H1 (cell line): ENCODE data around the gene BICD1. TPM values are rescaled to one million over a fixed set of nuclear protein-coding genes. Genes with fewer than 3 reads are reported as not detected.

Experiments
- ATF2 ChIP-seq: IDR thresholded peaks from 2 replicates; pipeline ENCODE4 v1.6.1; 2012; ENCODE audit warnings: low read length, inconsistent platforms
- POU5F1 ChIP-seq: IDR thresholded peaks from 2 replicates; pipeline ENCODE4 v1.6.1; 2011; ENCODE audit warnings: low read depth, mild to moderate bottlenecking, low read length, moderate library complexity
- SRF ChIP-seq: IDR thresholded peaks from 2 replicates; pipeline ENCODE4 v1.6.1; 2011; ENCODE audit warnings: mild to moderate bottlenecking, low read depth, low read length, moderate library complexity
- TBP ChIP-seq: IDR thresholded peaks from 2 replicates; pipeline ENCODE4 v1.6.1; 2011; ENCODE audit warnings: low read depth, low read length, improper control_type of control experiment
- polyA plus RNA-seq, 7 experiments: library from polyadenylated mRNA; depleted of rRNA in 3 of 7; stranded (reverse) in 5 of 7; unstranded in 2 of 7; fragments of >200 nt in 5 of 7; fragments of 200-250 nt in 2 of 7; gene quantifications; 1 replicate in 5 of 7; 2 replicates in 1 of 7; 4 replicates in 1 of 7; pipeline versions ENCODE4 v1.2.1 to v1.2.3, GENCODE V29; 2011 to 2013; ENCODE audit warnings: missing spikeins in 2 of 7, mixed read lengths in 2 of 7
- total RNA-seq: library from RNA; stranded (reverse); fragmentation: NEBNext Ultra II Directional; extraction: Animal tissue kit (Norgen Biotek cat#: 25700); gene quantifications from 2 replicates; pipeline ENCODE4 v1.2.1, GENCODE V29; 2021

The BICD1 gene
- total and polyA plus RNA-seq, 2 of the 8 experiments (the other 6 are each of a cell fraction or from before 2014, with no cell fraction given): 34.1 to 58.4 TPM

- TF ChIP-seq ATF2: no peak
- no peak for TF ChIP-seq TBP
- TF ChIP-seq SRF: no peak
- no peak for TF ChIP-seq POU5F1
Observed at GRCh38 chr12:32198555-32198954, 91.9 kb downstream of the BICD1 start (continued).
